Measurements from ENCODE around the gene KCNQ5. TPM values are rescaled to one million over a fixed set of nuclear protein-coding genes. Genes with fewer than 3 reads are reported as not detected.

The KCNQ5 gene
- total RNA-seq, 1 donor from 2014 or later: not detected

- Histone ChIP-seq H3F3A (ENCODE audit: low read depth) (no peaks in the 10 kb centered on the region), H3K36me3 (no peaks in the 10 kb centered on the region), H3K27me3 (no peaks in the 10 kb centered on the region), H3K27ac (no peak overlapping the region), H3K9ac (no peak overlapping the region), H3K4me1 (no peaks in the 10 kb centered on the region), H3K9me3 (ENCODE audit: low read depth) (no peaks in the 10 kb centered on the region), H3K79me2 (ENCODE audit: low read depth) (no peaks in the 10 kb centered on the region), H3K4me2 (no peak overlapping the region), H3K4me3 (no peak overlapping the region), H2AFZ (replicated peaks) (no peak overlapping the region), H4K20me1 (ENCODE audit: low read depth) (no peaks in the 10 kb centered on the region)
- Mint-ChIP-seq H3K27me3 (ENCODE audit: insufficient read depth, low read depth) (no peaks in the 10 kb centered on the region), H3K4me1 (no peaks in the 10 kb centered on the region), H3K36me3 (no peaks in the 10 kb centered on the region), H3K27ac (no peak overlapping the region), H3K4me3 (no peak overlapping the region), H3K9me3 (no peaks in the 10 kb centered on the region)
- TF ChIP-seq EZH2 (IDR thresholded peaks at IDR 0.05) (no peak), CTCF (IDR thresholded peaks at IDR 0.05) (no peak), EZH2phosphoT487 (IDR thresholded peaks at IDR 0.05) (no peak)
- no peak for DNase-seq (ENCODE audit: low spot score)
These were observed 118.3 kb downstream of the KCNQ5 start for GRCh38 chr6:72740135-72740534.

- Histone ChIP-seq H3K27ac (no peak overlapping the region), H4K20me1 (ENCODE audit: low read depth) (no peaks in the 10 kb centered on the region), H3K4me3 (no peak overlapping the region), H3K79me2 (ENCODE audit: low read depth) (no peaks in the 10 kb centered on the region), H2AFZ (replicated peaks) (no peak overlapping the region), H3K4me2 (no peak overlapping the region), H3K4me1 (no peaks in the 10 kb centered on the region), H3K9ac (no peak overlapping the region), H3F3A (ENCODE audit: low read depth) (no peaks in the 10 kb centered on the region), H3K36me3 (no peaks in the 10 kb centered on the region), H3K9me3 (ENCODE audit: low read depth) (no peaks in the 10 kb centered on the region), H3K27me3 (no peaks in the 10 kb centered on the region)
- TF ChIP-seq CTCF (IDR thresholded peaks at IDR 0.05) (no peak), EZH2 (IDR thresholded peaks at IDR 0.05) (no peak), EZH2phosphoT487 (IDR thresholded peaks at IDR 0.05) (no peak)
- Mint-ChIP-seq H3K4me3 (no peak overlapping the region), H3K36me3 (no peaks in the 10 kb centered on the region), H3K9me3 (no peaks in the 10 kb centered on the region), H3K27ac (no peak overlapping the region), H3K4me1 (peaks cover 4% of the 10 kb centered on the region), H3K27me3 (ENCODE audit: insufficient read depth, low read depth) (no peaks in the 10 kb centered on the region)
- no peak for DNase-seq (ENCODE audit: low spot score)
These were observed 119.2 kb downstream of the KCNQ5 start for GRCh38 chr6:72741083-72741482.

- no peaks in the 10 kb centered on the region for H3K9me3 ChIP-seq (ENCODE audit: low read depth)
- no peak overlapping the region for H3K27ac ChIP-seq
- Mint-ChIP-seq H3K4me3 (no peak overlapping the region), H3K9me3 (no peaks in the 10 kb centered on the region), H3K4me1 (peaks cover 4% of the 10 kb centered on the region), H3K27me3 (ENCODE audit: insufficient read depth, low read depth) (no peaks in the 10 kb centered on the region), H3K27ac (no peak overlapping the region), H3K36me3 (no peaks in the 10 kb centered on the region)
- no peaks in the 10 kb centered on the region for H4K20me1 ChIP-seq (ENCODE audit: low read depth)
- no peak overlapping the region for H2AFZ ChIP-seq (replicated peaks)
- no peaks in the 10 kb centered on the region for H3F3A ChIP-seq (ENCODE audit: low read depth)
- no peaks in the 10 kb centered on the region for H3K4me1 ChIP-seq
- H3K9ac ChIP-seq: no peak overlapping the region
- no peak for TF ChIP-seq EZH2phosphoT487 (IDR thresholded peaks at IDR 0.05)
- TF ChIP-seq CTCF (IDR thresholded peaks at IDR 0.05): no peak
- TF ChIP-seq EZH2 (IDR thresholded peaks at IDR 0.05): no peak
- DNase-seq (ENCODE audit: low spot score): no peak
- H3K27me3 ChIP-seq: no peaks in the 10 kb centered on the region
- H3K36me3 ChIP-seq: no peaks in the 10 kb centered on the region
- no peak overlapping the region for H3K4me2 ChIP-seq
- H3K79me2 ChIP-seq (ENCODE audit: low read depth): no peaks in the 10 kb centered on the region
- H3K4me3 ChIP-seq: no peak overlapping the region
These were observed 120.3 kb downstream of the KCNQ5 start for GRCh38 chr6:72742001-72742673.
